Suprapubic skin (tissue), 4 donors: ENCODE data around the gene OCIAD2.

ENCODE experiments used
- CTCF ChIP-seq, 2 donors: fragments of 200-600 bp in 1 of 2; fragments of 450-650 bp in 1 of 2; sonication (generic) in 1 of 2; IDR thresholded peaks; one replicate each; pipeline ENCODE4 v1.5.1; 2016 to 2019; ENCODE audit warnings: antibody characterized with exemption in 2 of 2, mild to moderate bottlenecking in 1 of 2, moderate library complexity in 1 of 2
- EP300 ChIP-seq: sonication (generic); formaldehyde crosslinking; IDR thresholded peaks from one replicate; pipeline ENCODE4 v1.6.1; 2017; ENCODE audit warnings: antibody characterized with exemption
- POLR2A ChIP-seq, 2 donors: fragments of 450-650 bp; IDR thresholded peaks; one replicate each; pipeline ENCODE4 v1.6.1; 2017; ENCODE audit warnings: antibody characterized with exemption in 2 of 2, mild to moderate bottlenecking in 2 of 2, moderate library complexity in 2 of 2
- POLR2AphosphoS5 ChIP-seq, 3 donors: sonication (generic); formaldehyde crosslinking; IDR thresholded peaks; one replicate each; pipeline ENCODE4 v1.6.1; 2017; ENCODE audit warnings: antibody characterized with exemption in 3 of 3

DNA sequence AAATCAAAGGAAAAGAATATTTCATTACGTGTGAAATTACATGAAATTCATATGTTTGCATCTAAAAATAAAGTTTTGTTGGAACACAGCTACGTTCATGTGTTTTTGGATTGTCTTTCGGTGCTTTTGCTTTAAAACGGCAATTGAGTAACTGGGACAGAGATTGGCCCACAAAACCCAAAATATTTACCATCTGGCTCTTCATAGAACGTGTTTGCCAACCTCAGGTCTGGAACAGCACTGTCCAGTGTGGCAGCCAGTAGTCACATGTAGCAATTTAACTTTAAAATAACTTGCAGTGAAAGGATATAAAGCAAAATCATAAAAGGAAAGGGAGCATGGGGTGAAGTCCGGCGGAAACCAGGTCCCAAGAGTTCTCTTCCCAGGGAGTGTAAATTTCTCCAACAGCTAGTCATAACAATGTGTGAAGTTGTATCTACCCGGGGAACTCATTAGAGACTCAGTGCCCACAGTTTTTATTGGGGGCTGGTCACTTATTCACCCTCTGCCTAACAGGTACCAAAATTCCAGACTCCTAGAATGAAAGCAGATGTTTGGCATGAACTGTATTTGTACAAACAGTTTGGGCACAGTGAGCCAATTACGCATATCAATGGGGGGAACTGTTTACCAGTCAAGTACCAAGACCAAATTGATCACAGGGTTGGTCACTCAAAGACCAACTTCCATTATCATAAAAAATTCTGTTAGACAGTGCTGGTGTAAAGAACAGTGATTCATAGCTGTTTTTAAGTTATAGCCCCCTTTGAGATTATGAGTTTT lies 65.3 kb downstream of the OCIAD2 start:
- no peak for TF ChIP-seq CTCF (IDR thresholded peaks at IDR 0.05)
- no peak for TF ChIP-seq POLR2A (IDR thresholded peaks at IDR 0.05)
- no peak for TF ChIP-seq POLR2AphosphoS5 (IDR thresholded peaks at IDR 0.05)
- no peak for TF ChIP-seq EP300
